ENCODE measurements around the gene CHPF.

Gene CHPF
- total RNA-seq = 9.7 to 18.7 (median 10.8) reads per million in 3 donors

GRCh38 chr2:219543596-219544358, at the start of gene CHPF, which contains the start of gene TMEM198:
CHPF (minus strand) TSS chr2:219543809; CDS start chr2:219543538, 271 bp downstream.
TMEM198 (plus strand) TSS chr2:219544028; CDS start chr2:219544728, 700 bp downstream.
- Histone ChIP-seq H3K4me1 (ENCODE audit: control insufficient read depth, insufficient read depth, low read length, poor library complexity, severe bottlenecking) (peaks cover 25% of the 10 kb centered on the region), H3K4me3 (ENCODE audit: insufficient read depth, low read depth, low read length, poor library complexity, severe bottlenecking) (peak within 1 kb of the TSS; percentile 84), H3K9me3 (ENCODE audit: control insufficient read depth, low read length) (no peaks in the 10 kb centered on the region), H3K36me3 (ENCODE audit: control insufficient read depth, insufficient read depth, low read length) (no peaks in the 10 kb centered on the region), H3K27ac (ENCODE audit: insufficient read depth, low read length, poor library complexity, severe bottlenecking) (peak within 1 kb of the TSS; percentile 58), H3K27me3 (replicated peaks; ENCODE audit: control insufficient read depth, insufficient read depth, low read length, poor library complexity, severe bottlenecking) (no peaks in the 10 kb centered on the region)
- DNase-seq = peak; percentile 89 to 90 (median 90)

- DNase-seq = no peak
- Histone ChIP-seq H3K27ac (ENCODE audit: insufficient read depth, low read length, poor library complexity, severe bottlenecking) (no peak overlapping the region), H3K36me3 (ENCODE audit: control insufficient read depth, insufficient read depth, low read length) (no peaks in the 10 kb centered on the region), H3K4me3 (ENCODE audit: insufficient read depth, low read depth, low read length, poor library complexity, severe bottlenecking) (no peak overlapping the region), H3K4me1 (ENCODE audit: control insufficient read depth, insufficient read depth, low read length, poor library complexity, severe bottlenecking) (peaks cover 3% of the 10 kb centered on the region), H3K27me3 (replicated peaks; ENCODE audit: control insufficient read depth, insufficient read depth, low read length, poor library complexity, severe bottlenecking) (no peaks in the 10 kb centered on the region), H3K9me3 (ENCODE audit: control insufficient read depth, low read length) (no peaks in the 10 kb centered on the region)
These were observed 49.5 kb upstream of the CHPF start for GRCh38 chr2:219593154-219593553.

GRCh38 chr2:219592736-219593135, 49.1 kb upstream of the CHPF start:
- Histone ChIP-seq H3K4me1 (ENCODE audit: control insufficient read depth, insufficient read depth, low read length, poor library complexity, severe bottlenecking) (no peaks in the 10 kb centered on the region), H3K9me3 (ENCODE audit: control insufficient read depth, low read length) (no peaks in the 10 kb centered on the region), H3K27ac (ENCODE audit: insufficient read depth, low read length, poor library complexity, severe bottlenecking) (no peak overlapping the region), H3K4me3 (ENCODE audit: insufficient read depth, low read depth, low read length, poor library complexity, severe bottlenecking) (no peak overlapping the region), H3K27me3 (replicated peaks; ENCODE audit: control insufficient read depth, insufficient read depth, low read length, poor library complexity, severe bottlenecking) (no peaks in the 10 kb centered on the region), H3K36me3 (ENCODE audit: control insufficient read depth, insufficient read depth, low read length) (no peaks in the 10 kb centered on the region)
- DNase-seq = no peak

GRCh38 chr2:219591091-219591490, 47.5 kb upstream of the CHPF start:
- no peaks in the 10 kb centered on the region for H3K9me3 ChIP-seq (ENCODE audit: control insufficient read depth, low read length)
- no peaks in the 10 kb centered on the region for H3K4me1 ChIP-seq (ENCODE audit: control insufficient read depth, insufficient read depth, low read length, poor library complexity, severe bottlenecking)
- no peaks in the 10 kb centered on the region for H3K36me3 ChIP-seq (ENCODE audit: control insufficient read depth, insufficient read depth, low read length)
- no peak overlapping the region for H3K4me3 ChIP-seq (ENCODE audit: insufficient read depth, low read depth, low read length, poor library complexity, severe bottlenecking)
- no peak for DNase-seq
- no peaks in the 10 kb centered on the region for H3K27me3 ChIP-seq (replicated peaks; ENCODE audit: control insufficient read depth, insufficient read depth, low read length, poor library complexity, severe bottlenecking)
- no peak overlapping the region for H3K27ac ChIP-seq (ENCODE audit: insufficient read depth, low read length, poor library complexity, severe bottlenecking)

- no peak for DNase-seq
- Histone ChIP-seq H3K4me3 (ENCODE audit: insufficient read depth, low read depth, low read length, poor library complexity, severe bottlenecking) (no peak overlapping the region), H3K36me3 (ENCODE audit: control insufficient read depth, insufficient read depth, low read length) (no peaks in the 10 kb centered on the region), H3K27ac (ENCODE audit: insufficient read depth, low read length, poor library complexity, severe bottlenecking) (no peak overlapping the region), H3K4me1 (ENCODE audit: control insufficient read depth, insufficient read depth, low read length, poor library complexity, severe bottlenecking) (no peaks in the 10 kb centered on the region), H3K9me3 (ENCODE audit: control insufficient read depth, low read length) (no peaks in the 10 kb centered on the region), H3K27me3 (replicated peaks; ENCODE audit: control insufficient read depth, insufficient read depth, low read length, poor library complexity, severe bottlenecking) (no peaks in the 10 kb centered on the region)
These were observed 37.7 kb upstream of the CHPF start for GRCh38 chr2:219581346-219581745.

- no peak for DNase-seq
- H3K27me3 ChIP-seq (replicated peaks; ENCODE audit: control insufficient read depth, insufficient read depth, low read length, poor library complexity, severe bottlenecking) = no peaks in the 10 kb centered on the region
- H3K4me3 ChIP-seq (ENCODE audit: insufficient read depth, low read depth, low read length, poor library complexity, severe bottlenecking) = no peak overlapping the region
These were observed 35.4 kb upstream of the CHPF start for GRCh38 chr2:219578811-219579613.

GRCh38 chr2:219576505-219577388, 33.1 kb upstream of the CHPF start:
- Histone ChIP-seq H3K4me1 (ENCODE audit: control insufficient read depth, insufficient read depth, low read length, poor library complexity, severe bottlenecking) (no peaks in the 10 kb centered on the region), H3K27ac (ENCODE audit: insufficient read depth, low read length, poor library complexity, severe bottlenecking) (no peak overlapping the region), H3K4me3 (ENCODE audit: insufficient read depth, low read depth, low read length, poor library complexity, severe bottlenecking) (no peak overlapping the region)

More at GRCh38 chr2:219578811-219579613, 35.4 kb upstream of the CHPF start:
- H3K27ac ChIP-seq (ENCODE audit: insufficient read depth, low read length, poor library complexity, severe bottlenecking) = no peak overlapping the region
- H3K9me3 ChIP-seq (ENCODE audit: control insufficient read depth, low read length) = no peaks in the 10 kb centered on the region
- no peaks in the 10 kb centered on the region for H3K36me3 ChIP-seq (ENCODE audit: control insufficient read depth, insufficient read depth, low read length)
- no peaks in the 10 kb centered on the region for H3K4me1 ChIP-seq (ENCODE audit: control insufficient read depth, insufficient read depth, low read length, poor library complexity, severe bottlenecking)

GRCh38 chr2:219575566-219576504, 32.2 kb upstream of the CHPF start:
- peaks cover 15% of the 10 kb centered on the region for H3K27me3 ChIP-seq (replicated peaks; ENCODE audit: control insufficient read depth, insufficient read depth, low read length, poor library complexity, severe bottlenecking)
- H3K4me1 ChIP-seq (ENCODE audit: control insufficient read depth, insufficient read depth, low read length, poor library complexity, severe bottlenecking) = no peaks in the 10 kb centered on the region
- H3K27ac ChIP-seq (ENCODE audit: insufficient read depth, low read length, poor library complexity, severe bottlenecking) = no peak overlapping the region
- no peaks in the 10 kb centered on the region for H3K36me3 ChIP-seq (ENCODE audit: control insufficient read depth, insufficient read depth, low read length)
- no peak for DNase-seq
- H3K9me3 ChIP-seq (ENCODE audit: control insufficient read depth, low read length) = no peaks in the 10 kb centered on the region
- no peak overlapping the region for H3K4me3 ChIP-seq (ENCODE audit: insufficient read depth, low read depth, low read length, poor library complexity, severe bottlenecking)

More at GRCh38 chr2:219576505-219577388, 33.1 kb upstream of the CHPF start:
- no peaks in the 10 kb centered on the region for H3K36me3 ChIP-seq (ENCODE audit: control insufficient read depth, insufficient read depth, low read length)
- DNase-seq = no peak
- peaks cover 8% of the 10 kb centered on the region for H3K27me3 ChIP-seq (replicated peaks; ENCODE audit: control insufficient read depth, insufficient read depth, low read length, poor library complexity, severe bottlenecking)
- no peaks in the 10 kb centered on the region for H3K9me3 ChIP-seq (ENCODE audit: control insufficient read depth, low read length)

Data from effector memory CD4-positive, alpha-beta T cell (primary cell).